Body of pancreas (tissue), 4 donors: Measurements from ENCODE around the gene PYM1. TPM values are rescaled to one million over a fixed set of nuclear protein-coding genes. Genes with fewer than 3 reads are reported as not detected.

Experiments
- ATAC-seq: fragments of 150-250 bp; one replicate; pipeline ENCODE4 v1.9.1; 2016
- DNase-seq, 4 donors: peaks; one replicate each; pipeline ENCODE4 v3.0.0-alpha.2; 2019
- H3K27ac ChIP-seq, 4 donors: fragments of 200-600 bp; sonication (generic); 1 replicate in 3 of 4; 2 replicates in 1 of 4; pipeline versions ENCODE4 v1.5.1 to v1.6.1; 2016 to 2019; ENCODE audit warnings: mild to moderate bottlenecking in 1 of 4, mixed read lengths in 1 of 4, moderate library complexity in 1 of 4
- H3K27me3 ChIP-seq, 2 donors: fragments of 200-600 bp; sonication (generic); one replicate each; pipeline ENCODE4 v1.6.0; 2016; ENCODE audit warnings: mild to moderate bottlenecking in 1 of 2
- H3K36me3 ChIP-seq, 2 donors: fragments of 200-600 bp; sonication (generic); replicated peaks in 1 of 2; 2 replicates each; pipeline ENCODE4 v1.5.1; 2016; ENCODE audit warnings: low read depth in 2 of 2; ENCODE audit not compliant: insufficient read depth in 1 of 2
- H3K4me1 ChIP-seq: fragments of 200-600 bp; sonication (generic); one replicate; pipeline ENCODE4 v1.6.0; 2016
- H3K4me3 ChIP-seq, 2 donors: fragments of 200-600 bp; sonication (generic); 1 replicate in 1 of 2; 2 replicates in 1 of 2; pipeline ENCODE4 v1.5.1; 2016 to 2019
- H3K9me3 ChIP-seq, 3 donors: fragments of 200-600 bp; sonication (generic); 1 replicate in 2 of 3; 2 replicates in 1 of 3; pipeline ENCODE4 v1.5.1; 2016
- POLR2A ChIP-seq, 3 donors: fragments of 450-650 bp; IDR thresholded peaks; one replicate each; pipeline ENCODE4 v1.6.1; 2016; ENCODE audit warnings: antibody characterized with exemption in 3 of 3, mild to moderate bottlenecking in 2 of 3
- WGBS, 2 donors: methylation state at CpG; one replicate each; pipeline ENCODE4 v1.1.5; 2017; 5-methylcytosine and 5-hydroxymethylcytosine counted together
- intact Hi-C: fragments of 100-400 bp; cut with DNase I; formaldehyde crosslinking; loops from one replicate; pipeline ENCODE4 v1.15.1; 2023
- total RNA-seq, 2 donors: library from RNA; depleted of rRNA; stranded (reverse); fragments of >200 nt; gene quantifications; one replicate each; pipeline ENCODE4 v1.1.0, GENCODE V29; 2016
- TF ChIP-seq, protein P1 (sequence below), 7 experiments: fragments of 450-650 bp in 4 of 7; fragments of 200-600 bp in 3 of 7; sonication (generic) in 3 of 7; IDR thresholded peaks; one replicate each; pipeline ENCODE4 v1.5.1; 2016 to 2019; ENCODE audit warnings: antibody characterized with exemption in 7 of 7

The PYM1 gene
- total RNA-seq, 2 donors from 2014 or later = 21.5 to 26.0 TPM

DNA sequence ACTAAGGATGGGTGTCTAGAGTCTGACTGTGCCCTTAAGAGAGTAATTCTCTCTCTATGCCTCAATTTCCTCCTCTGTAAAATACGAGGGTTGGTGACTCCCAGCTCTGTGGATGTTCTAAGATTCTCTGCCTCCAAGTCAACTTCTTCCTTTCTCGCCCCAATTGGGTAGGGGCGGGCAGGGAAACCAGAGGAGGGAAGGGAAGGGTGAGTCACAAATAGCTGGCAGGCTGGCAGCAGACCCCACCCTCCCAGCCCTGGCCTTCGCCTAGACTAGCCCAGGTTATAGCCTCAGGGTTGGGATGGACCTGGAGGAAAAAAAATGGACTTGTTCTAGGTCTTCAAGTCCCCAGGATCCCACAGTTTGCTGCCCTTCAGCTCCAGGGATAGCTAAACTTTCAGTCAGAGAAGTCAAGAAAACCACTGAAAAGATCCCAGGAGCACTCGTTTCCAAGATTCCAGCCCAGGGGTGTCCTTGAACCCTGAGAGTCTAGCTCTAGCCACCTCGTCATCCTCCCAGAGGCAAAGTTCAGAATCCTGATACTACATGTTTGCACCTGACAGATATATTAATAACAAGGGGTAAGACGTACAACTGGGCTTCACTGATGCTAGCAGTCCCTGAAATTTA is 5.6 kb upstream of the PYM1 start:
- TF ChIP-seq, protein P1, sequence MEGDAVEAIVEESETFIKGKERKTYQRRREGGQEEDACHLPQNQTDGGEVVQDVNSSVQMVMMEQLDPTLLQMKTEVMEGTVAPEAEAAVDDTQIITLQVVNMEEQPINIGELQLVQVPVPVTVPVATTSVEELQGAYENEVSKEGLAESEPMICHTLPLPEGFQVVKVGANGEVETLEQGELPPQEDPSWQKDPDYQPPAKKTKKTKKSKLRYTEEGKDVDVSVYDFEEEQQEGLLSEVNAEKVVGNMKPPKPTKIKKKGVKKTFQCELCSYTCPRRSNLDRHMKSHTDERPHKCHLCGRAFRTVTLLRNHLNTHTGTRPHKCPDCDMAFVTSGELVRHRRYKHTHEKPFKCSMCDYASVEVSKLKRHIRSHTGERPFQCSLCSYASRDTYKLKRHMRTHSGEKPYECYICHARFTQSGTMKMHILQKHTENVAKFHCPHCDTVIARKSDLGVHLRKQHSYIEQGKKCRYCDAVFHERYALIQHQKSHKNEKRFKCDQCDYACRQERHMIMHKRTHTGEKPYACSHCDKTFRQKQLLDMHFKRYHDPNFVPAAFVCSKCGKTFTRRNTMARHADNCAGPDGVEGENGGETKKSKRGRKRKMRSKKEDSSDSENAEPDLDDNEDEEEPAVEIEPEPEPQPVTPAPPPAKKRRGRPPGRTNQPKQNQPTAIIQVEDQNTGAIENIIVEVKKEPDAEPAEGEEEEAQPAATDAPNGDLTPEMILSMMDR (IDR thresholded peaks at IDR 0.05) = no peak
- TF ChIP-seq POLR2A (IDR thresholded peaks at IDR 0.05) = no peak
- DNase-seq (peak in 1 of 4 donors; percentile 31), ATAC-seq (no peak)
- Histone ChIP-seq H3K9me3 (no peaks in the 10 kb centered on the region), H3K27ac (no peak overlapping the region), H3K27me3 (no peaks in the 10 kb centered on the region), H3K36me3 (no peaks in the 10 kb centered on the region), H3K4me3 (no peak overlapping the region), H3K4me1 (peaks cover 44% of the 10 kb centered on the region)
- WGBS, 2 donors = 55 to 69% methylated on average over 6 to 7 of the region's 7 CpGs
- intact Hi-C loops = no loop called here

DNA sequence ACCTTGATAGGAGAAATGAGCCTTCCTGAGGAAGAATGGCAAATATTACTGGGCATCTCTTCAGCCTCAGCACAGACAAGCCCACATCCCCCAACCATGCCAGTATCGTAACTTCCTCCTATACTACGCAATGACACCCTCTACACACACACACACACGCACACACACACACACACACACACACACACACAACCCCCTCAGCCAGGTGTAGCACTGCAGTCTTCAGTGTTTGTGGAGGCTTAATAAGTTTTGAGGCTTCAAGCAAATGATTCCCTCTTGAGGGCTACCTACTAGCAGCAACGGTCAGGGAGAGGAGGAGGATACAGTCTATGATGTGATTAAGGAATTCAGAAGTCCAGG is 4.8 kb upstream of the PYM1 start:
- H3K4me3 ChIP-seq = peak overlapping the region; percentile 68 to 75
- H3K4me1 ChIP-seq = peaks cover 47% of the 10 kb centered on the region
- intact Hi-C loops = no loop called here
- 0 to 1% methylated on average over 4 of the region's 4 CpGs for WGBS, 2 donors
- H3K27me3 ChIP-seq = no peaks in the 10 kb centered on the region
- H3K36me3 ChIP-seq = no peaks in the 10 kb centered on the region
- DNase-seq (peak in 2 of 4 donors; percentile 13 to 45), ATAC-seq (no peak)
- no peaks in the 10 kb centered on the region for H3K9me3 ChIP-seq
- peak overlapping the region in 3 of 4 donors; percentile 67 to 97 (median 71) for H3K27ac ChIP-seq
- TF ChIP-seq, protein P1 (IDR thresholded peaks at IDR 0.05) = no peak
- peak in 1 of 3 donors; percentile 32 for TF ChIP-seq POLR2A (IDR thresholded peaks at IDR 0.05)

DNA sequence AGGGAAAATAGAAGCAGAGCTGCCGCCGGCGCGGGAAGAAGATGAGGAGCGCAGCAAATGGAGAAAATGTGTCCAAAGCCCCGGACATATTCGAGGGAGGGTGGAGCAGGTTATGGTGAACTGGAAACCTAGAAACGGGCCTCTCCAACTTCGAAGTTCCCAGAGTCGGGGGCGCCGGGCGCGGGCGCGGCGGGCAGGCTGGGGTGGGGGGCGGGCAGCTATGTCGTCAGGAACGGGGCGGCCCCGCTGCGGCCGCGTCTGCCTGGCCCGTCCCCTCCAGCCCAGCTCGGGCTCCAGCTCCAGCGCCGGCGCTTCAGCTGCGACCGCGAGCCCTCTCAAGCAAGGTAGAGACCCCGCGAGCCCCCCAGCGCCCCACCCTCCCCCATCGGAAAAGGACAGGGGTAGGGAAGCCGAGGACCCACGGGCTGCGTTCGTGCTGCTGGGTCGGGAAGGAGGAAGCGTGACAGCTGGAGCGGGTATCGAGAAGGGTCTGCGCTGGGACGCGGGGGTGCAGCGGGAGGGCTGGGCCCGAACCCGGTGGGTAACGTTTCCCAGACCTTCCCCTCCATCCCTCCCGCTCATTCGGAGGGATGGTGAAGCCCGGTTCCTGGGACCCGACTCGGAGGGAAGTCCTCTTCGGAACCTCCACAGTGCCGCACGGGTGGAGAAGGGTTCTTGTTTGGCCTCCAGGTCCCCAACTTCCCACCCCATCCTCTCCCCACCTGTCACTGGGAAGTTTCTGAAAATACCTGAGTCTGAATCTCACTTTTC is 4.3 kb upstream of the PYM1 start:
- ATAC-seq = peak; percentile 45
- TF ChIP-seq, protein P1 (IDR thresholded peaks at IDR 0.05) = no peak
- peak in 2 of 3 donors; percentile 42 to 45 for TF ChIP-seq POLR2A (IDR thresholded peaks at IDR 0.05)
- Histone ChIP-seq H3K4me3 (peak overlapping the region; percentile 68 to 75), H3K9me3 (no peaks in the 10 kb centered on the region), H3K27me3 (no peaks in the 10 kb centered on the region), H3K36me3 (no peaks in the 10 kb centered on the region), H3K4me1 (peaks cover 42% of the 10 kb centered on the region), H3K27ac (peak overlapping the region; percentile 52 to 97 (median 69))
- 0 to 1% methylated on average over 25 to 56 of the region's 60 CpGs for WGBS, 2 donors
- intact Hi-C loops = no loop called here
- DNase-seq = peak; percentile 52 to 72 (median 59)

DNA sequence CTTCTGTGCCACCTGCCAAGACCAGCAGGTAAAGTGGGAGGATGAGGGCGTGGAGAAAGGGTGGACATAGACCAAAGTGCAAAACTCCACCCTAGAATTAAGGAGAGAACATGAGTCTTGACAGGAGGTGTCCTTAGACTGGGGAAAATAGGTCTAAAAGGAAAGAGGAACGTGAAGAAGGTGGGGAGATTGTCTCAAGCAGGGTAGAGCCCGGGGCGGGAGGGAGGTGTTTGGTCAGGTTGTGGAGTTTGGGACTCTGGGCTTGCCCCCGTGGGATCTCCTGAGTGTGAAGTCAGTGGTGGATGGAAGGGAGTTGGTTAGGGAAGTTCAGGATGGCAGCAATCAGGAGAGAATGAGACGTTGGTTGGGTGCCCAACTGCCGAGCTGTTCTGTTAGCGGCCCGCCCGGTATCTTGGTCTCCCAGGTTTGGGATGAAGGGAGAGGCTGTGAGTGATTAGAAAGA is 3.7 kb upstream of the PYM1 start:
- H3K27ac ChIP-seq = peak overlapping the region; percentile 52 to 97 (median 69)
- DNase-seq = peak in 2 of 4 donors; percentile 11 to 30
- intact Hi-C loops = no loop called here
- H3K36me3 ChIP-seq = no peaks in the 10 kb centered on the region
- TF ChIP-seq POLR2A (IDR thresholded peaks at IDR 0.05) = no peak
- TF ChIP-seq, protein P1 (IDR thresholded peaks at IDR 0.05) = no peak
- H3K4me1 ChIP-seq = peaks cover 43% of the 10 kb centered on the region
- ATAC-seq = no peak
- no peaks in the 10 kb centered on the region for H3K9me3 ChIP-seq
- peak overlapping the region; percentile 68 to 75 for H3K4me3 ChIP-seq
- no peaks in the 10 kb centered on the region for H3K27me3 ChIP-seq
- 7 to 12% methylated on average over 10 of the region's 10 CpGs for WGBS, 2 donors
